ENCODE results near the gene SHC2.

The SHC2 gene

DNA sequence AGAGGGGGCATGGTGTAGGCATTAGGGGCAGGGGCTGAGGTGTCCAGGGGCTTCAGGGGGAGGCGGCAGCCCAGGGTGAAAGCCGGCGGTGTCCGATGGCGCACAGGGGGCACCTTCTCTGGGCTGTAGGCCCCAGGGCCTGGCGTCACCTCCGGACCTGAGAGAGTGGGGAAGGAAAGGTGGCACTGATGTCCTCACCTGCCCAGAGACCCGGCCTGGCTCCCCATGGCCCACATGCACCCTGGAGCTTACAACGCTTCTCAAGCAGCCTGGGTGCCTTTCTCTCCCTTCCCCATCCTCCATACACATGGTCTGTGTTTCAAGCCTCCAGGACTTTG, 3.3 kb upstream of the SHC2 start:
- no peak for TF ChIP-seq ZNF391 (tag by site-specific recombination; IDR thresholded peaks at IDR 0.05; ENCODE audit: borderline replicate concordance, low read depth)
- TF ChIP-seq ZNF76 (tag by site-specific recombination; IDR thresholded peaks at IDR 0.05; ENCODE audit: borderline replicate concordance, low read depth) = no peak
- H3K27ac ChIP-seq (ENCODE audit: extremely low read depth, low read depth, low read length) = no peak overlapping the region
- no peaks in the 10 kb centered on the region for H3K4me1 ChIP-seq (ENCODE audit: control insufficient read depth, insufficient read depth, low read length)
- CTCF ChIA-PET = interaction anchor here (0.6 kb wide), 1 partner anchor 66 kb away, joined by 3 read pairs; no protein-coding TSS in a partner anchor
- H3K9me3 ChIP-seq (ENCODE audit: control insufficient read depth, insufficient read depth, low read depth, low read length) = no peaks in the 10 kb centered on the region
- no peaks in the 10 kb centered on the region for H3K36me3 ChIP-seq (ENCODE audit: control insufficient read depth in 2 of 2, insufficient read depth in 1 of 2, low read length in 2 of 2)
- POLR2A ChIA-PET = no interaction called here
- H3K4me3 ChIP-seq (ENCODE audit: low read depth, low read length) = no peak overlapping the region

GRCh38 chr19:463483-464207, 2.8 kb upstream of the SHC2 start:
- Histone ChIP-seq H3K9me3 (ENCODE audit: control insufficient read depth, insufficient read depth, low read depth, low read length) (no peaks in the 10 kb centered on the region), H3K27ac (ENCODE audit: extremely low read depth, low read depth, low read length) (no peak overlapping the region), H3K4me3 (ENCODE audit: low read depth, low read length) (no peak overlapping the region), H3K36me3 (ENCODE audit: control insufficient read depth in 2 of 2, insufficient read depth in 1 of 2, low read length in 2 of 2) (no peaks in the 10 kb centered on the region), H3K4me1 (ENCODE audit: control insufficient read depth, insufficient read depth, low read length) (no peaks in the 10 kb centered on the region)
- ChIA-PET POLR2A (interaction anchor here (1.0 kb wide), 1 partner anchor 43 kb away, joined by 3 read pairs; no protein-coding TSS in a partner anchor), CTCF (no interaction called here)
- TF ChIP-seq, protein P1, sequence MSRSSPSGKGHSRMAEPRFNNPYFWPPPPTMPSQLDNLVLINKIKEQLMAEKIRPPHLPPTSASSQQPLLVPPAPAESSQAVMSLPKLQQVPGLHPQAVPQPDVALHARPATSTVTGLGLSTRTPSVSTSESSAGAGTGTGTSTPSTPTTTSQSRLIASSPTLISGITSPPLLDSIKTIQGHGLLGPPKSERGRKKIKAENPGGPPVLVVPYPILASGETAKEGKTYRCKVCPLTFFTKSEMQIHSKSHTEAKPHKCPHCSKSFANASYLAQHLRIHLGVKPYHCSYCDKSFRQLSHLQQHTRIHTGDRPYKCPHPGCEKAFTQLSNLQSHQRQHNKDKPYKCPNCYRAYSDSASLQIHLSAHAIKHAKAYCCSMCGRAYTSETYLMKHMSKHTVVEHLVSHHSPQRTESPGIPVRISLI (tag by site-specific recombination; IDR thresholded peaks at IDR 0.05) = 0 out of 2 replicates have a peak, but pooled peaks have one; percentile 4
- no peak for TF ChIP-seq ZNF132 (tag by site-specific recombination; IDR thresholded peaks at IDR 0.05; ENCODE audit: borderline replicate concordance)

GRCh38 chr19:461721-462551, 1.1 kb upstream of the SHC2 start:
- Histone ChIP-seq H3K36me3 (ENCODE audit: control insufficient read depth in 2 of 2, insufficient read depth in 1 of 2, low read length in 2 of 2) (no peaks in the 10 kb centered on the region), H3K4me3 (ENCODE audit: low read depth, low read length) (peak overlapping the region; percentile 44), H3K27ac (ENCODE audit: extremely low read depth, low read depth, low read length) (peak overlapping the region; percentile 42; the same call in 1 of the 2 replicates), H3K9me3 (ENCODE audit: control insufficient read depth, insufficient read depth, low read depth, low read length) (no peaks in the 10 kb centered on the region), H3K4me1 (ENCODE audit: control insufficient read depth, insufficient read depth, low read length) (no peaks in the 10 kb centered on the region)
- ChIA-PET CTCF (interaction anchor here (0.6 to 1.8 kb wide), 3 partner anchors 18 to 50 kb away, joined by 3 to 10 read pairs (median 3); no protein-coding TSS in a partner anchor), POLR2A (interaction anchor here (0.6 to 1.9 kb wide), 11 partner anchors 16 to 246 kb away, joined by 3 to 17 read pairs (median 3); partner anchors contain the start of genes MIER2 and PALM)
- TF ChIP-seq ZNF548 (tag by site-specific recombination; IDR thresholded peaks at IDR 0.05) (no peak), ZNF747 (tag by site-specific recombination; IDR thresholded peaks at IDR 0.05) (no peak), KLF7 (tag by site-specific recombination; IDR thresholded peaks at IDR 0.05; ENCODE audit: borderline replicate concordance) (peak; percentile 56), ZNF518A (tag by site-specific recombination; conservative IDR thresholded peaks at IDR 0.05; ENCODE audit: low read depth) (no peak), ZNF561 (tag by site-specific recombination; IDR thresholded peaks at IDR 0.05; ENCODE audit: borderline replicate concordance) (no peak), HOXA7 (CRISPR knock-in tag; IDR thresholded peaks at IDR 0.05; ENCODE audit: borderline replicate concordance) (no peak), ZNF510 (tag by site-specific recombination; IDR thresholded peaks at IDR 0.05; ENCODE audit: insufficient replicate concordance) (no peak), ZNF2 (tag by site-specific recombination; IDR thresholded peaks at IDR 0.05) (no peak), ZNF629 (tag by site-specific recombination; IDR thresholded peaks at IDR 0.05) (peak; percentile 57), REPIN1 (tag by site-specific recombination; IDR thresholded peaks at IDR 0.05; ENCODE audit: low read depth) (no peak), TRIM28 (IDR thresholded peaks at IDR 0.05; ENCODE audit: borderline replicate concordance, low read length) (no peak), ZEB2 (tag by site-specific recombination; IDR thresholded peaks at IDR 0.05) (peak; percentile 69; the same call in 1 of the 2 replicates), TSHZ1 (tag by site-specific recombination; IDR thresholded peaks at IDR 0.05; ENCODE audit: borderline replicate concordance) (no peak), ZNF132 (tag by site-specific recombination; IDR thresholded peaks at IDR 0.05; ENCODE audit: borderline replicate concordance) (no peak), ZXDB (tag by site-specific recombination; IDR thresholded peaks at IDR 0.05) (peak; percentile 53; the same call in 1 of the 2 replicates), GFI1B (tag by site-specific recombination; IDR thresholded peaks at IDR 0.05) (no peak)

All from HEK293 (cell line).